IMR-90 (cell line): ENCODE results near the gene SETD2. TPM values are rescaled to one million over a fixed set of nuclear protein-coding genes. Genes with fewer than 3 reads are reported as not detected.

Experiments used
- ATAC-seq: fragments of 200-7000 bp; cut with Tn5 transposase; 2 replicates; pipeline ENCODE4 v1.9.1; 2020; ENCODE audit warnings: low read depth, mild to moderate bottlenecking, moderate library complexity
- BruUV-seq: library from RNA; stranded (reverse); fragments of 400-500 nt; replicated peaks from 2 replicates; lab custom pipeline; 2021; lab: Mats Ljungman, UMichigan
- CTCF ChIA-PET: fragments of 300-600 bp; formaldehyde crosslinking; extraction: SDS; loops from one replicate; lab custom pipeline; 2021; ENCODE audit warnings: antibody characterized with exemption; lab: Yijun Ruan, JAX
- POLR2A ChIA-PET: fragments of 300-600 bp; sonication (Branson Sonifier 250); formaldehyde crosslinking; loops from one replicate; lab custom pipeline; 2022; ENCODE audit warnings: antibody characterized with exemption; ENCODE audit not compliant: unreplicated experiment; lab: Charles Lee
- DNase-seq: peaks from one replicate; pipeline ENCODE4 v3.0.0; 2013
- H2AFZ ChIP-seq: replicated peaks from 2 replicates; pipeline ENCODE3; 2013; ENCODE audit warnings: low read length, mild to moderate bottlenecking; ENCODE audit not compliant: poor library complexity
- H2AK5ac ChIP-seq: 2 replicates; pipeline ENCODE4 v1.6.1; 2013; ENCODE audit warnings: low read depth, low read length, inconsistent platforms
- H2AK9ac ChIP-seq: replicated peaks from 2 replicates; pipeline ENCODE3; 2013; ENCODE audit warnings: mild to moderate bottlenecking, low read depth, low read length, moderate library complexity; ENCODE audit not compliant: poor library complexity
- H2BK120ac ChIP-seq: 2 replicates; pipeline ENCODE4 v1.6.1; 2013; ENCODE audit warnings: low read depth, low read length, inconsistent platforms
- H2BK15ac ChIP-seq: 3 replicates; pipeline ENCODE4 v1.6.1; 2013; ENCODE audit warnings: low read depth, low read length, inconsistent platforms
- H2BK20ac ChIP-seq: 2 replicates; pipeline ENCODE4 v1.6.1; 2013; ENCODE audit warnings: low read depth, mild to moderate bottlenecking, inconsistent platforms, low read length, moderate library complexity
- H2BK5ac ChIP-seq: 2 replicates; pipeline ENCODE4 v1.6.1; 2013; ENCODE audit warnings: mild to moderate bottlenecking, low read depth, low read length, inconsistent platforms; ENCODE audit not compliant: poor library complexity, severe bottlenecking
- H3K14ac ChIP-seq: replicated peaks from 2 replicates; pipeline ENCODE4 v1.6.1; 2013; ENCODE audit warnings: low read depth, low read length, inconsistent platforms
- H3K18ac ChIP-seq: 2 replicates; pipeline ENCODE4 v1.6.1; 2013; ENCODE audit warnings: low read depth, low read length, control low read depth
- H3K23ac ChIP-seq: 2 replicates; pipeline ENCODE4 v1.6.1; 2013; ENCODE audit warnings: low read depth, low read length, inconsistent platforms
- H3K27ac ChIP-seq: 2 replicates; pipeline ENCODE4 v1.5.1; 2013; ENCODE audit warnings: mild to moderate bottlenecking, control low read depth, low read length; ENCODE audit not compliant: insufficient read depth
- H3K27me3 ChIP-seq: 2 replicates; pipeline ENCODE4 v1.6.1; 2013; ENCODE audit warnings: low read length; ENCODE audit not compliant: control insufficient read depth, insufficient read depth
- H3K36me3 ChIP-seq: 2 replicates; pipeline ENCODE4 v1.6.1; 2013; ENCODE audit warnings: low read length, mixed read lengths; ENCODE audit not compliant: control insufficient read depth, insufficient read depth
- H3K4ac ChIP-seq: 2 replicates; pipeline ENCODE4 v1.6.1; 2013; ENCODE audit warnings: low read depth, low read length, inconsistent platforms
- H3K4me1 ChIP-seq: 2 replicates; pipeline ENCODE4 v1.6.1; 2013; ENCODE audit warnings: low read length, mixed read lengths; ENCODE audit not compliant: control insufficient read depth, insufficient read depth
- H3K4me2 ChIP-seq: 2 replicates; pipeline ENCODE4 v1.6.1; 2013; ENCODE audit warnings: low read depth, mild to moderate bottlenecking, control low read depth, low read length, moderate library complexity
- H3K4me3 ChIP-seq: 2 replicates; pipeline ENCODE4 v1.5.1; 2013; ENCODE audit warnings: low read depth, mild to moderate bottlenecking, control low read depth, low read length, moderate library complexity; ENCODE audit not compliant: insufficient read depth
- H3K56ac ChIP-seq: 2 replicates; pipeline ENCODE4 v1.6.1; 2013; ENCODE audit warnings: low read length, inconsistent platforms; ENCODE audit not compliant: insufficient read depth; ENCODE audit errors: extremely low read depth
- H3K79me1 ChIP-seq, 2 experiments: 2 replicates each; pipeline ENCODE4 v1.6.1; 2013; ENCODE audit warnings: low read length in 2 of 2, inconsistent platforms in 1 of 2, low read depth in 1 of 2
- H3K9ac ChIP-seq: 2 replicates; pipeline ENCODE4 v1.6.1; 2013; ENCODE audit warnings: low read depth, low read length, control low read depth
- H3K9me1 ChIP-seq: 2 replicates; pipeline ENCODE4 v1.6.1; 2013; ENCODE audit warnings: low read length, inconsistent platforms; ENCODE audit not compliant: insufficient read depth
- H3K9me3 ChIP-seq: 2 replicates; pipeline ENCODE4 v1.6.1; 2013; ENCODE audit warnings: low read length; ENCODE audit not compliant: control insufficient read depth, insufficient read depth
- H4K20me1 ChIP-seq: 2 replicates; pipeline ENCODE4 v1.6.1; 2013; ENCODE audit warnings: low read length, inconsistent platforms; ENCODE audit not compliant: insufficient read depth
- H4K5ac ChIP-seq: 2 replicates; pipeline ENCODE4 v1.6.1; 2013; ENCODE audit warnings: mild to moderate bottlenecking, low read depth, low read length, control low read depth
- H4K8ac ChIP-seq, 2 experiments: 2 replicates each; pipeline ENCODE4 v1.6.1; 2013; ENCODE audit warnings: low read depth in 2 of 2, low read length in 2 of 2, control low read depth in 1 of 2, inconsistent platforms in 1 of 2
- H4K91ac ChIP-seq: 2 replicates; pipeline ENCODE4 v1.6.1; 2013; ENCODE audit warnings: low read depth, low read length, inconsistent platforms; ENCODE audit not compliant: insufficient read depth
- FOS ChIP-seq: fragments of 150-350 bp; IDR thresholded peaks from 2 replicates; pipeline ENCODE4 v1.6.1; 2016; ENCODE audit warnings: low read depth, low read length
- MAZ ChIP-seq: IDR thresholded peaks from 2 replicates; pipeline ENCODE4 v1.6.1; 2012; ENCODE audit warnings: low read depth, mild to moderate bottlenecking, low read length, improper control_type of control experiment, moderate library complexity, borderline replicate concordance
- SMC3 ChIP-seq: fragments of 150-350 bp; IDR thresholded peaks from 2 replicates; pipeline ENCODE4 v1.6.1; 2016; ENCODE audit warnings: low read depth, mild to moderate bottlenecking, antibody characterized with exemption, low read length, moderate library complexity
- USF2 ChIP-seq: fragments of 150-350 bp; IDR thresholded peaks from 2 replicates; pipeline ENCODE4 v1.6.1; 2017; ENCODE audit warnings: mild to moderate bottlenecking, antibody characterized with exemption, low read length, low read depth
- WGBS, 2 experiments: methylation state at CpG; one replicate each; pipeline versions ENCODE4 v1.1.5 to v1.1.7; 2013; ENCODE audit warnings: missing lambda C conversion rate in 2 of 2; ENCODE audit not compliant: insufficient read length in 1 of 2; ENCODE audit errors: extremely low coverage in 2 of 2; 5-methylcytosine and 5-hydroxymethylcytosine counted together
- dilution Hi-C: fragments of 300-500 bp; cut with HindIII; formaldehyde crosslinking; loops from one replicate; pipeline ENCODE4 v1.14.3; 2018; ENCODE audit warnings: low sequenced_read_pairs; ENCODE audit not compliant: unreplicated experiment
- in situ Hi-C: fragments of 300-500 bp; cut with MboI; formaldehyde crosslinking; loops from 3 replicates; pipeline ENCODE4 v1.14.3; 2019; ENCODE audit warnings: low sequenced_read_pairs, inconsistent platforms, mixed read lengths
- intact Hi-C: fragments of 100-400 bp; cut with micrococcal nuclease; formaldehyde crosslinking; loops from 2 replicates; pipeline ENCODE4 v1.10.0; 2022
- polyA plus RNA-seq, 3 experiments: library from polyadenylated mRNA; depleted of rRNA; stranded (reverse); fragments of >200 nt; gene quantifications; 2 replicates each; pipeline ENCODE4 v1.2.3, GENCODE V29; 2012; ENCODE audit warnings: low replicate concordance in 1 of 3
- total RNA-seq: library from RNA; depleted of rRNA; stranded (reverse); fragments of >200 nt; gene quantifications from 2 replicates; pipeline ENCODE4 v1.2.3, GENCODE V29; 2012

The SETD2 gene
- total and polyA plus RNA-seq, 2 of the 4 experiments (the other 2 are of a cell fraction): 18.3 to 20.1 TPM

GRCh38 chr3:47017504-47018268 lies 146.2 kb downstream of the SETD2 start:
- POLR2A ChIA-PET: no interaction called here
- dilution Hi-C loops: no loop called here
- no peak for ATAC-seq

More at GRCh38 chr3:47017504-47018268, 146.2 kb downstream of the SETD2 start:
- peak overlapping the region; percentile 81; the same call in 2 of the 3 replicates for H2BK15ac ChIP-seq
- peaks cover 21% of the 10 kb centered on the region for H3K4me1 ChIP-seq
- no peak overlapping the region for H3K4me3 ChIP-seq
- intact Hi-C loops (no loop called here), in situ Hi-C loops (no loop called here)
- no peaks in the 10 kb centered on the region for H3K27me3 ChIP-seq
- peak overlapping the region; percentile 60 for H3K4ac ChIP-seq
- peaks cover 31 to 78% of the 10 kb centered on the region in 2 experiments for H3K79me1 ChIP-seq
- H3K4me2 ChIP-seq: no peak overlapping the region
- peak; percentile 26 for DNase-seq
- H3K9me1 ChIP-seq: peaks cover 32% of the 10 kb centered on the region
- no peaks in the 10 kb centered on the region for H3K9me3 ChIP-seq
- no peak for TF ChIP-seq MAZ
- no peak for TF ChIP-seq USF2
- no peak for TF ChIP-seq SMC3
- no peak for TF ChIP-seq FOS
- H4K91ac ChIP-seq: peak overlapping the region; percentile 29
- no peak overlapping the region for H4K5ac ChIP-seq
- CTCF ChIA-PET: interaction anchor here (0.6 to 0.7 kb wide), 2 partner anchors 28 to 64 kb away, joined by 3 read pairs; no protein-coding TSS in a partner anchor
- BruUV-seq: no TSS peak
- H2BK5ac ChIP-seq: peak overlapping the region; percentile 59
- peak overlapping the region; percentile 19 for H3K27ac ChIP-seq
- H3K36me3 ChIP-seq: peaks cover 26% of the 10 kb centered on the region
- H2AFZ ChIP-seq: no peak overlapping the region
- H3K9ac ChIP-seq: no peak overlapping the region
- peak overlapping the region; percentile 21; the same call in 1 of the 2 replicates for H3K56ac ChIP-seq
- H4K20me1 ChIP-seq: peaks cover 31% of the 10 kb centered on the region
- peak overlapping the region; percentile 7; the same call in 1 of the 2 replicates for H3K18ac ChIP-seq
- H2AK5ac ChIP-seq: peak overlapping the region; percentile 62; the same call in 1 of the 2 replicates
- H3K23ac ChIP-seq: peak overlapping the region; percentile 46
- peak overlapping the region; percentile 31 for H2AK9ac ChIP-seq
- H2BK120ac ChIP-seq: no peak overlapping the region
- peak overlapping the region; percentile 46 for H3K14ac ChIP-seq
- H4K8ac ChIP-seq: peak overlapping the region in 1 of 2 experiments; percentile 57; a peak in 1 of 4 replicates
- H2BK20ac ChIP-seq: no peak overlapping the region
- 76% methylated on average over 2 of the region's 6 CpGs; no CpG with 5 or more reads in 1 of the 2 experiments for WGBS, 2 experiments
